Skeletal muscle tissue (tissue), 4 donors: ENCODE data around the gene COL11A2. TPM values are rescaled to one million over a fixed set of nuclear protein-coding genes. Genes with fewer than 3 reads are reported as not detected.

Source experiments
- H3K27ac ChIP-seq: one replicate; pipeline ENCODE4 v1.7.0; 2013; ENCODE audit warnings: mild to moderate bottlenecking, low read depth, low read length, inconsistent platforms
- H3K27me3 ChIP-seq, 3 donors: one replicate each; pipeline ENCODE4 v1.7.0; 2013; ENCODE audit warnings: low read length in 3 of 3; ENCODE audit not compliant: control insufficient read depth in 3 of 3, insufficient read depth in 3 of 3
- H3K36me3 ChIP-seq, 3 donors: one replicate each; pipeline ENCODE4 v1.7.0; 2013; ENCODE audit warnings: low read length in 3 of 3; ENCODE audit not compliant: control insufficient read depth in 3 of 3, insufficient read depth in 3 of 3
- H3K4me1 ChIP-seq, 3 donors: one replicate each; pipeline ENCODE4 v1.7.0; 2013; ENCODE audit warnings: low read length in 3 of 3, mild to moderate bottlenecking in 3 of 3; ENCODE audit not compliant: control insufficient read depth in 3 of 3, insufficient read depth in 3 of 3
- H3K4me3 ChIP-seq, 3 donors: one replicate each; pipeline ENCODE4 v1.7.0; 2013; ENCODE audit warnings: low read length in 3 of 3
- H3K9ac ChIP-seq, 3 donors: one replicate each; pipeline ENCODE4 v1.7.0; 2013; ENCODE audit warnings: low read length in 3 of 3, mild to moderate bottlenecking in 3 of 3, moderate library complexity in 2 of 3, low read depth in 1 of 3
- H3K9me3 ChIP-seq, 3 donors: one replicate each; pipeline ENCODE4 v1.7.0; 2013; ENCODE audit warnings: low read length in 3 of 3; ENCODE audit not compliant: control insufficient read depth in 3 of 3
- total RNA-seq: library from RNA; depleted of rRNA; stranded (reverse); fragments of >200 nt; gene quantifications from one replicate; pipeline ENCODE4 v1.2.3, GENCODE V29; 2014
- donor health status: Osteomylitis.

The COL11A2 gene
- total RNA-seq, 1 donor from 2014 or later: 28.7 TPM

DNA sequence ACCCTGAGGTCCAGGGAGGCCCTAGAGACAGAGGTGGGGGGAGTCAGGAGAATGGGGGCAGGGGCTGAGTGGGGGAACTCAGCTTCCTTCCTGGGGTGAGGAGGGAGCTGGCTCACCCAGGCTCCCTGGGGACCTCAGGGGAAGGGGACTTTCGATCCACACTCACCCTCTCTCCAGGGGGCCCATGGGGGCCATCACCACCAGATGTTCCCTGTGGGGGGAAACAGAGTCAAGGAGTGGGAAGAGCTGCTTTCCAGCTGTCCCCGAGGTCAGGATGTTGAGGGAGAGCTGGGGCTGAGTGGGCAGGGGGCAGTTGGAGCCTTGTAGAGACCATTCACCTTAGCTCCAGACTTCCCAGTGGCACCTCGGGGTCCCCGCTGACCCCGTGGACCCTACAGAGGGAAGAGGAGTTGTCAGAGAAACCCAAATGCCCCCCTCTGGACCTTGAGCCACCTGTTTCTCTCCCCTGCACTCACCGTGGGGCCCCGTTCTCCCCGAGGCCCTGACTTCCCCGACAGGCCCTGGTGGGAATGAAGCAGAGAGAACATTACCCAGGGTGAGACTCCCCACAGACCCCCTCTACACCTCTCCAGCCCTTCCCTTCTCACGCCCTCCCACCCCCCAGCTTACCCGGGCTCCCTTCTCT lies 18.6 kb downstream of the COL11A2 start:
- Histone ChIP-seq H3K9me3 (no peaks in the 10 kb centered on the region), H3K36me3 (no peaks in the 10 kb centered on the region), H3K9ac (no peak overlapping the region), H3K4me3 (no peak overlapping the region), H3K27me3 (peaks cover 0 to 3% (median 0%) of the 10 kb centered on the region in 3 donors), H3K4me1 (no peaks in the 10 kb centered on the region), H3K27ac (no peak overlapping the region)

DNA sequence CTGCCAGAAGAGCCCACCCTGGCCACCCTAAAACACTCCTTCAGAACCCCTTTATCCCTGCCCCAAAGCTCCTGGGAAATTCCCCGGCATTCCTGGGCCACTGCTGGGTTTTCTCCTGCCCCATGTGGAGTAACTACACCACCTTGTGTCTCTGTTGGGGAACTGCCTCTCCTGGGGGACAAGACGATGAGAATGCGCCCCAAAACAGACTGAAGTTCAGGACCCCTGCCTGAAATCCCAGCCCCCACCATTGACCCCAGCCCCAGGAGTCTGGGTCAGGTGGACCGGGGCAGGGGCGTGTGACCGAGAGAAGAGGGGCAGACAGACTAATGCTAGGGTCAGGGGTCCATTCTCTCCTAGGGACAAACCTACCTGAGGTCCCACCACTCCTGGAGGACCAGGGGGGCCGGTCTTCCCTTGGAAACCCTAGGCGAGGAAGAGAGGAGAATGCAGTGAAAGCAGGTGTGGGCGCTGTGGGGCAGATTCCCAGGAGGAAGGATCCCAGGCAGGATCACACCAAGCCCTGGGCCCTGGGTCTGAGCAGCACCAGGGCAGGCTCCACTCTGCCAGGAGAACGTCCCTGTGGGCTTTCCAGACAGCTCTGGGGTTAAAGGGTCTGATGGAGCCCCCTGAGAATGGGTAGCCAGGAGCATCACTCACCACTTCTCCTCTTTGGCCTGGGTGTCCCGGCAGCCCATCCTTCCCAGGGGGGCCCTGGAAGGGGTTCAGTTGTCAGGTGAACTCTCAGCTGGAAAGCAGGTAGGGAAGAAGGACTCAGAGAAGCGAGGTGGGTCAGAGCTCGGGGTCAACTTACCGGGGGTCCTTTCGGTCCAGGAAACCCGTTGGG lies 19.4 kb downstream of the COL11A2 start:
- no peaks in the 10 kb centered on the region for H3K4me1 ChIP-seq
- H3K27me3 ChIP-seq: peaks cover 0 to 3% (median 0%) of the 10 kb centered on the region in 3 donors
- no peak overlapping the region for H3K27ac ChIP-seq
- no peak overlapping the region for H3K4me3 ChIP-seq
- no peaks in the 10 kb centered on the region for H3K36me3 ChIP-seq
- no peaks in the 10 kb centered on the region for H3K9me3 ChIP-seq
- H3K9ac ChIP-seq: no peak overlapping the region

DNA sequence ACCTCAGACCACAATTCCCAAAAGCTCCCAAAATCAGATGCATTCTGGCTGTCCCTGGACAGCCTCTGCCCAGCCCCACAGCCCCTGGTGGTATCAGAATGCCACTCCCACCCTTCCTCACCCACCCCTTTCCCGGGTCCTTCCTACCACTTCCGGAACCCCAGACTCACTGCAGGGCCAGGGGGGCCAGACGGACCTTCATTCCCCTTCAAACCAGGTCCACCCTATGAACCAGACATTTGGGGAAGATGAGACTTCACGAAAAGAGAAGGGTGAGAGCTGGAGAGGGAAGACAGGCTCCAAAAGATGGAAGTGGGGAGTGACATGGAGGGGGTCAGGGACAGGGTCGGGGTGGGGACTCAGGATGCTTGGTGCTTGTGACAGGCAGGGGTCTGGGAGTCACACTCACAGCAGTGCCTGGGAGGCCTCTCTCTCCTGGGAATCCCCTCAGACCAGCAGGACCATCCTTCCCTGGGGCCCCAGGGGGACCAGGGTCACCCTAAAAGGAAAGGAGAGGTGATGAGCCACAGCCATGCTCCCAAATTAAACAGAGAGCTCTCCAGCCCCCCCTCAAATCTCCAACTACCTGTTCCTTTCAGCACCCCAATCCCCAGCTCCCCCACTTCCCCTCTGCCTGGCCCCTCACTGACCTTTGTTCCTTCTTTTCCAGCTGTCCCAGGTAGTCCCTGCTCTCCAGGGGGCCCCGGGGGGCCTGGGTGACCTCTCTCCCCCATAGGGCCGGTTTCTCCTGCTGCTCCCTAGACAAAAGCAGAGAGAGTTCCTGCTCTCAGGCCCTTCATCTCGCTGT lies 20.2 kb downstream of the COL11A2 start:
- Histone ChIP-seq H3K9me3 (no peaks in the 10 kb centered on the region), H3K36me3 (no peaks in the 10 kb centered on the region), H3K27me3 (peaks cover 0 to 3% (median 0%) of the 10 kb centered on the region in 3 donors), H3K4me3 (no peak overlapping the region), H3K27ac (no peak overlapping the region), H3K4me1 (no peaks in the 10 kb centered on the region), H3K9ac (no peak overlapping the region)

DNA sequence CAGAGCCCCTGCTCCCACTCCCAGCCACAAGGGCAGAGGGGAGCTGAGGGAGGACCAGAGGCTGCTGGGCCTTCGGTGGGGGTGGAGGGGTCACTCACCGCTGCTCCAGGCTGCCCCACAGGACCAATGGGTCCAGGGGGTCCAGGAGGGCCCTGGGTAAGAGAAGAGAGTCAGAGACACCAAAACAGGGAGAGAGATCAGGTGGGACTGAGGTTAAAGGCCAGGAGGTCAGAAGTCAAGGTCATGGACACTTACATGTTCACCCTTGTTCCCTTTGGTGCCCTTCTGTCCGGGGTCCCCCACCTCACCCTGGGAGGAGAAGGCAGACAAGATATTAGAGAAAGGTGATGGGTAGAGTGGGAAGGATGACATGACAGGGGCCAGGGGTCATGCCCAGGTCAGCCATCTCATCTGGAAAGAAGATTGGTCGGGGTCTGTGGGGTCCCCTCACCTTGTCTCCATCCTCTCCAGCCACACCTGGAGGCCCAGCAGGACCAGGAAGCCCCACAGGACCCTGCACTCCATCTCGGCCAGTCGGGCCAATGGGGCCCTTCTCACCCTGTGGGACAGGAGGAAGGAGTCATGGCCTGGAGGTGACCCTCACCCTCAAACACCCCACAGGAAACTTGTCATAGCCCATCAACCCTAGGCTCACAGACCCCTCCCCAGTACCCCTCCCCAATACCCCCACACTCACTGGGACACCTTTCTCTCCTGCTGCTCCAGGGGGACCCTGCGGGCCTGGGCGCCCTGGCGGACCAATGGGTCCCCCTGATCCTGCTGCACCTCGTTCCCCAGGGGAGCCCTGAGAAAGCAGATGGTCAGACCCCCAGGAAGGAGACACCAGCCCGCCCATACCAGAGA lies 21.0 kb downstream of the COL11A2 start:
- Histone ChIP-seq H3K27me3 (peaks cover 0 to 3% (median 0%) of the 10 kb centered on the region in 3 donors), H3K36me3 (no peaks in the 10 kb centered on the region), H3K4me3 (no peak overlapping the region), H3K27ac (no peak overlapping the region), H3K9me3 (no peaks in the 10 kb centered on the region), H3K4me1 (no peaks in the 10 kb centered on the region), H3K9ac (no peak overlapping the region)

- no peaks in the 10 kb centered on the region for H3K9me3 ChIP-seq
- no peaks in the 10 kb centered on the region for H3K4me1 ChIP-seq
- no peaks in the 10 kb centered on the region for H3K27me3 ChIP-seq
- no peak overlapping the region for H3K27ac ChIP-seq
- no peaks in the 10 kb centered on the region for H3K36me3 ChIP-seq
- no peak overlapping the region for H3K9ac ChIP-seq
- H3K4me3 ChIP-seq: no peak overlapping the region
Observed at GRCh38 chr6:33170176-33171015, 21.9 kb downstream of the COL11A2 start.

- no peaks in the 10 kb centered on the region for H3K27me3 ChIP-seq
- no peaks in the 10 kb centered on the region for H3K36me3 ChIP-seq
- H3K9ac ChIP-seq: no peak overlapping the region
- no peak overlapping the region for H3K27ac ChIP-seq
- no peak overlapping the region for H3K4me3 ChIP-seq
- no peaks in the 10 kb centered on the region for H3K9me3 ChIP-seq
- no peaks in the 10 kb centered on the region for H3K4me1 ChIP-seq
Observed at GRCh38 chr6:33169291-33170175, 22.7 kb downstream of the COL11A2 start.

DNA sequence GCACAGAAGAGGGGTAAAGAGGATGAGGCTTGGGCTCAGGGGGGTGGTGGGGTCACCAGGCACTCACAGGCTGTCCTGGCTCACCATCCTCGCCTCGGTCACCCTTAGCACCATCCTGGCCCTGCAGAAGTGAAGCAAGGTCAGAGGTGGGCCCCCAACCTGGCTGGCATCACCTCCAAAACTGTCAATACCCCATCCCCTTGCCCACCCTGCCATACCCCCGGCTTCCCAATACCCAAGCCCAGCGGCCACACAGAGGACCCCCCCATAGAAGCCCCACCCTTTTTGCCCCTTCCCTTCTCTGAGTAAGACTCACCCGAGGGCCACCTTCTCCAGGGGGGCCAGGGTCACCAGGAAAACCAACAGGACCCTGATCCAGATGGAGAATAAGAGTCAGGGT lies 23.6 kb downstream of the COL11A2 start:
- H3K27ac ChIP-seq: no peak overlapping the region
- no peaks in the 10 kb centered on the region for H3K9me3 ChIP-seq
- no peak overlapping the region for H3K4me3 ChIP-seq
- no peak overlapping the region for H3K9ac ChIP-seq
- no peaks in the 10 kb centered on the region for H3K4me1 ChIP-seq
- no peaks in the 10 kb centered on the region for H3K36me3 ChIP-seq
- no peaks in the 10 kb centered on the region for H3K27me3 ChIP-seq

- Histone ChIP-seq H3K27ac (no peak overlapping the region), H3K9me3 (no peaks in the 10 kb centered on the region), H3K36me3 (no peaks in the 10 kb centered on the region), H3K9ac (no peak overlapping the region), H3K4me3 (no peak overlapping the region), H3K4me1 (no peaks in the 10 kb centered on the region), H3K27me3 (no peaks in the 10 kb centered on the region)
Observed at GRCh38 chr6:33168284-33168601, 24.0 kb downstream of the COL11A2 start.
